Heart left ventricle (tissue), 16 donors: ENCODE data around the gene SNCAIP. TPM values are rescaled to one million over a fixed set of nuclear protein-coding genes. Genes with fewer than 3 reads are reported as not detected.
A peak's percentile ranks its signal among the peaks of the same experiment; 100 is the strongest.

Experiments used
- ATAC-seq, 4 donors: fragments of 200-7000 bp; cut with Tn5 transposase; one replicate each; pipeline ENCODE4 v1.9.1; 2020 to 2022; ENCODE audit warnings: moderate library complexity in 4 of 4, mild to moderate bottlenecking in 3 of 4, moderate number of reproducible peaks in 1 of 4
- DNase-seq, 5 donors: peaks; one replicate each; pipeline ENCODE4 v3.0.0-alpha.2; 2020
- H3K27ac ChIP-seq, 12 donors: fragments of 200-600 bp; sonication (generic) in 4 of 12; one replicate each; pipeline versions ENCODE4 v1.5.0 to v1.8.0; 2016 to 2022; ENCODE audit warnings: mild to moderate bottlenecking in 2 of 12
- H3K27me3 ChIP-seq, 9 donors: fragments of 200-600 bp; sonication (generic) in 2 of 9; one replicate each; pipeline versions ENCODE4 v1.5.1 to v1.8.0; 2016 to 2022; ENCODE audit warnings: mild to moderate bottlenecking in 3 of 9
- H3K36me3 ChIP-seq, 9 donors: fragments of 200-600 bp; sonication (generic) in 2 of 9; one replicate each; pipeline versions ENCODE4 v1.5.0 to v1.8.0; 2018 to 2022; ENCODE audit warnings: mild to moderate bottlenecking in 2 of 9
- H3K4me1 ChIP-seq, 12 donors: fragments of 200-600 bp; sonication (generic) in 4 of 12; one replicate each; pipeline versions ENCODE4 v1.5.0 to v1.8.0; 2016 to 2022; ENCODE audit warnings: mild to moderate bottlenecking in 3 of 12
- H3K4me3 ChIP-seq, 12 donors: fragments of 200-600 bp; sonication (generic) in 4 of 12; one replicate each; pipeline versions ENCODE4 v1.5.0 to v1.8.0; 2017 to 2022; ENCODE audit warnings: mild to moderate bottlenecking in 9 of 12, moderate library complexity in 4 of 12
- H3K9me3 ChIP-seq, 12 donors: fragments of 200-600 bp; sonication (generic) in 4 of 12; one replicate each; pipeline versions ENCODE4 v1.5.0 to v1.8.0; 2016 to 2022; ENCODE audit warnings: mild to moderate bottlenecking in 1 of 12
- POLR2A ChIP-seq, 2 donors: fragments of 450-650 bp; IDR thresholded peaks; one replicate each; pipeline ENCODE4 v1.6.1; 2017; ENCODE audit warnings: antibody characterized with exemption in 2 of 2, mild to moderate bottlenecking in 2 of 2, moderate library complexity in 2 of 2
- WGBS, 4 donors: extraction: QIAGEN DNeasy Blood & Tissue Kit in 2 of 4; methylation state at CpG; one replicate each; pipeline versions ENCODE4 v1.1.5 to v1.1.7; 2013 to 2018; 5-methylcytosine and 5-hydroxymethylcytosine counted together
- intact Hi-C, 10 donors: fragments of 100-400 bp; cut with DNase I; formaldehyde crosslinking; loops; one replicate each; pipeline versions ENCODE4 v1.11.1 to v1.14.2; 2022
- polyA plus RNA-seq, 2 donors: library from polyadenylated mRNA; stranded (reverse); fragments of 200-250 nt; gene quantifications; one replicate each; pipeline ENCODE4 v1.2.3, GENCODE V29; 2013
- total RNA-seq, 9 donors: library from RNA; depleted of rRNA in 2 of 9; stranded (reverse); fragments of >200 nt in 2 of 9; fragmentation: NEBNext Ultra II Directional in 3 of 9; extraction: Animal tissue kit (Norgen Biotek cat#: 25700) in 3 of 9; gene quantifications; one replicate each; pipeline versions ENCODE4 v1.1.0 to v1.2.4, GENCODE V29; 2016 to 2023
- TF ChIP-seq, protein P1 (sequence below), 12 donors: fragments of 200-600 bp; sonication (generic) in 4 of 12; IDR thresholded peaks; one replicate each; pipeline versions ENCODE4 v1.5.0 to v1.8.0; 2018 to 2022; ENCODE audit warnings: antibody characterized with exemption in 12 of 12, mild to moderate bottlenecking in 5 of 12
- donor health status: ischemic (EF 13 %, LVEDD 7.1; RV severe dilation, severe dysfunction).
- donor health status: healthy with polysubstance abuse.
- donor health status: DM: no; HTN: yes; CAD: no.
- donor health status: DM: no; HTN: no; CAD: no.
- donor health status: ischemic (EF 25% LVEDD 6.9; RV normal size, moderate dysfunction).
- donor health status: ischemic (EF 25% LVEDD 5.7; RV mildly dilated, moderate dysfunction).
- donor health status: healthy.
- donor health status: DM: yes; HTN: yes; CAD: no.
- donor health status: ischemic (EF 35%, LVEDD 5.7; RV mildly dilated, moderate dysfunction).
- donor health status: nonischemic (EF 11% LVEDD 7.7; RV severe dilation, severe dysfunction).
- donor health status: DM: yes; HTN: yes; CAD: no.
- donor health status: PGD.
- donor health status: ischemic (EF 29% LVEDD 5.4; RV normal size, mild dysfunction).
- donor health status: nonischemic (EF 23%, LVEDD 6.1; RV moderate dilation, normal function).

SNCAIP gene
- total and polyA plus RNA-seq, 11 donors: 0.54 to 7.5 (median 0.94) TPM

DNA sequence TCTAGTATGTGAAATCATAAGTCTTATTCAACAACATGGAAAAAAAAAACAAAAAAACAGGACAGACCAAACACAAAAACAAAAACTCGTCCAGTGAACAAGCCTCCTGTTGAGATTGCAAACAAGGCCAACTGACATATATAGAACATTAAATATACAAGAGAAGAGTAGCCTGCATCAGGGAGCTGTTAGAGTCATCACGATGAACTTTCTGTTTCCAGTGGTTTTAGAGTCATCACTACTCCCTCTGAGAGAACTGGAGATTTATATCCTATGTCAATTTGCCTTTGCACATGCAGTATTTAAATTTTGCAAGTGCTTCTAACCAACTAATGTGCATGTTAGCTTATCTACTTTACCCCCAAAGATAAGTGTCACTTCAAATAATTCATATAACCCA lies 9.9 kb downstream of the SNCAIP start:
- Histone ChIP-seq H3K36me3 (no peaks in the 10 kb centered on the region), H3K27ac (no peak overlapping the region), H3K27me3 (peaks cover 0 to 11% (median 0%) of the 10 kb centered on the region in 9 donors), H3K9me3 (no peaks in the 10 kb centered on the region), H3K4me1 (peaks cover 0 to 10% (median 0%) of the 10 kb centered on the region in 12 donors), H3K4me3 (no peak overlapping the region)
- ATAC-seq (no peak), DNase-seq (no peak)
- TF ChIP-seq POLR2A (IDR thresholded peaks at IDR 0.05): no peak
- TF ChIP-seq, protein P1, sequence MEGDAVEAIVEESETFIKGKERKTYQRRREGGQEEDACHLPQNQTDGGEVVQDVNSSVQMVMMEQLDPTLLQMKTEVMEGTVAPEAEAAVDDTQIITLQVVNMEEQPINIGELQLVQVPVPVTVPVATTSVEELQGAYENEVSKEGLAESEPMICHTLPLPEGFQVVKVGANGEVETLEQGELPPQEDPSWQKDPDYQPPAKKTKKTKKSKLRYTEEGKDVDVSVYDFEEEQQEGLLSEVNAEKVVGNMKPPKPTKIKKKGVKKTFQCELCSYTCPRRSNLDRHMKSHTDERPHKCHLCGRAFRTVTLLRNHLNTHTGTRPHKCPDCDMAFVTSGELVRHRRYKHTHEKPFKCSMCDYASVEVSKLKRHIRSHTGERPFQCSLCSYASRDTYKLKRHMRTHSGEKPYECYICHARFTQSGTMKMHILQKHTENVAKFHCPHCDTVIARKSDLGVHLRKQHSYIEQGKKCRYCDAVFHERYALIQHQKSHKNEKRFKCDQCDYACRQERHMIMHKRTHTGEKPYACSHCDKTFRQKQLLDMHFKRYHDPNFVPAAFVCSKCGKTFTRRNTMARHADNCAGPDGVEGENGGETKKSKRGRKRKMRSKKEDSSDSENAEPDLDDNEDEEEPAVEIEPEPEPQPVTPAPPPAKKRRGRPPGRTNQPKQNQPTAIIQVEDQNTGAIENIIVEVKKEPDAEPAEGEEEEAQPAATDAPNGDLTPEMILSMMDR (IDR thresholded peaks at IDR 0.05): no peak
- intact Hi-C loops: loop anchor here in 1 of 10 donors (10.0 kb wide), 1 partner anchor 83 kb away; no protein-coding TSS in a partner anchor
- WGBS, 4 donors: 83 to 88% (median 85%) methylated on average over 2 of the region's 2 CpGs

DNA sequence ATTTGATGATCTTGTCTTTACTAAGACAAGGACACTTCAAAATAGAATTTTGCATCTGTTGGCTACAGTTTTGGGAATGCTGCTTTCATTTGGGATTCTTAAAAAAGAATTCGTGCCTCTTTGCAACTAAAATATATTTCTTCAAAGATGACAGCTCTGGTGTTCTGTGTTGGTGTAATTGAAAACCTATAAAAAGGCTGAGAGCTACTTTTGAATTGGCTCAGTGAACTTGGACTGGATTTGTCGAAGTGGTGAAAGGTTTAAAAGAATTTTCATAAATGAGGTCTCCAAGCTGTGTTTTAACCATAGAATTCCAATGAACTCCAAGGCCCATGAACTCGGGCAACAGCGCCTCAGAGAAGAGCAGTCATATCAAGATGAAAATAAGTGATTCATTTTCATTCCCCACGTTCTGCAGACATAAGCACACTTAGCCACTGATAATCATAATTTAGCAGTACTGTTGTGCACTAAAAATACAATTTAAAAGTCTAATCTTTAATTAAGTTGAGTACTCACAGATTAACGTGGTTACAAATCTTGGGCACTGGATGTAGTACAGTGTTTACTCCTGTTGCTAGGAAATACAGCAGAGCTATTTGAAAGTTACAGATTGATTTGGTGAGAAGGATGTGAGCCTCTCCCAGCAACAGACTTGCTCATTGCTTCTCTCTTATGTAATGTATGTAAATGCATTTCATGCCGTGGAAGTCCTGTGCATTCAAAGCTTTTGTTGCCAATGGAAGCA lies 10.9 kb downstream of the SNCAIP start:
- H3K27me3 ChIP-seq: peaks cover 0 to 5% (median 0%) of the 10 kb centered on the region in 9 donors
- 26 to 33% (median 29%) methylated on average over 7 of the region's 7 CpGs for WGBS, 4 donors
- no peak overlapping the region for H3K4me3 ChIP-seq
- DNase-seq: no peak
- H3K9me3 ChIP-seq: no peaks in the 10 kb centered on the region
- intact Hi-C loops: loop anchor here in 1 of 10 donors (10.0 kb wide), 1 partner anchor 82 kb away; no protein-coding TSS in a partner anchor
- TF ChIP-seq POLR2A (IDR thresholded peaks at IDR 0.05): no peak
- TF ChIP-seq, protein P1 (IDR thresholded peaks at IDR 0.05): no peak
- ATAC-seq: peak; percentile 41 to 62 (median 46)
- H3K36me3 ChIP-seq: no peaks in the 10 kb centered on the region
- peaks cover 0 to 10% (median 0%) of the 10 kb centered on the region in 12 donors for H3K4me1 ChIP-seq
- H3K27ac ChIP-seq: no peak overlapping the region

DNA sequence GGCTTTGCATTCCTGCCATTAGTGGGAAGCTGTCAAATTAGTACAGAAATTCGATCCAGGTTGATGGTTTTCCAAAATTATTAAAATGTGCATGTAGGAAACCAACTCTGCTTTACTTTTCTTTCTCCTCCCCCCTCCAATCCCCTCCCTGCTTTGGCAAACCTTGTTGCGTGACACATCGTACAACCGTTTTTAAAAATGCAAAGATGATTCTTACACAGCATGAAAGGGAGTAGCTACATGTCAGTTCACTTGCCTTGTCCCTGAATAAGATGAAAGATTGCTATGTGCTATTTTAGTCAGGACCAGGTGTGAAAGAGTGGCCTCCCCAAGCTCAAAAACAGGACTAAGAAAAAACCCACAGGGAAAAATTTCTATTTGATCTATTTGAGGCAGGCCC lies 11.7 kb downstream of the SNCAIP start:
- Histone ChIP-seq H3K9me3 (no peaks in the 10 kb centered on the region), H3K36me3 (no peaks in the 10 kb centered on the region), H3K27ac (no peak overlapping the region), H3K4me3 (no peak overlapping the region), H3K4me1 (peaks cover 0 to 10% (median 0%) of the 10 kb centered on the region in 12 donors), H3K27me3 (no peaks in the 10 kb centered on the region)
- DNase-seq (no peak), ATAC-seq (no peak)
- no peak for TF ChIP-seq POLR2A (IDR thresholded peaks at IDR 0.05)
- TF ChIP-seq, protein P1 (IDR thresholded peaks at IDR 0.05): no peak
- intact Hi-C loops: loop anchor here in 1 of 10 donors (10.0 kb wide), 1 partner anchor 81 kb away; no protein-coding TSS in a partner anchor
- 80 to 86% (median 81%) methylated on average over 4 of the region's 4 CpGs for WGBS, 4 donors

DNA sequence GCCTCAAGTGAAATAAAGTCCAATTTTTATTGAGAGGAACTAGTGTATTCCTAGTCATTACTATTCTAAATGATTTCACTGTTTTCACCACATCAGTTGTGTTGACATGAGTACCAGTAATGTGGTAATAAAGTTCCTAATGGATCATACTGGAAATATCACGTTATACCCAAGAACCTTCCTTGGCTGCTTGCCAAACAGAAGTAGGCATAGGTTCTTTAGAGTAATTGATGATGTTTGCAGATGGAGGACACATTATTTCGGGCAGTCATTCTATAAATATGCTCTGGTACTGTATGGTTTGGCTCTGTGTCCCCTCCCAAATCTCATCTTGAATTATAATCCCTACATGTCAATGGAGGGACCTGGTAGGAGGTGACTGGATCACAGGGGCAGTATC lies 15.1 kb downstream of the SNCAIP start:
- Histone ChIP-seq H3K27ac (no peak overlapping the region), H3K27me3 (no peaks in the 10 kb centered on the region), H3K9me3 (no peaks in the 10 kb centered on the region), H3K4me3 (no peak overlapping the region), H3K36me3 (no peaks in the 10 kb centered on the region), H3K4me1 (peaks cover 0 to 10% (median 0%) of the 10 kb centered on the region in 12 donors)
- no peak for TF ChIP-seq POLR2A (IDR thresholded peaks at IDR 0.05)
- TF ChIP-seq, protein P1 (IDR thresholded peaks at IDR 0.05): no peak
- no peak for ATAC-seq
- 48 to 60% (median 60%) methylated on average over 2 of the region's 2 CpGs for WGBS, 4 donors
- DNase-seq: no peak
- intact Hi-C loops: loop anchor here in 1 of 10 donors (10.0 kb wide), 1 partner anchor 78 kb away; no protein-coding TSS in a partner anchor
